K562 (cell line): ENCODE data around the gene NUDT6. TPM values are rescaled to one million over a fixed set of nuclear protein-coding genes. Genes with fewer than 3 reads are reported as not detected.

Experiments used
- BCLAF1 ChIP-seq, 2 experiments: fragments of 450-650 bp in 1 of 2; IDR thresholded peaks; 2 replicates each; pipeline ENCODE4 v1.6.1; 2011 to 2017; ENCODE audit warnings: low read depth in 2 of 2, antibody characterized with exemption in 1 of 2, borderline replicate concordance in 1 of 2, low read length in 1 of 2, mild to moderate bottlenecking in 1 of 2, mixed read lengths in 1 of 2; ENCODE audit not compliant: control insufficient read depth in 1 of 2
- CREB1 ChIP-seq, 2 experiments: sonication (generic) in 1 of 2; formaldehyde crosslinking in 1 of 2; IDR thresholded peaks; 2 replicates each; pipeline versions ENCODE4 v1.6.1 to v1.8.0; 2012 to 2022; ENCODE audit warnings: inconsistent platforms in 1 of 2, mild to moderate bottlenecking in 1 of 2, missing genetic modification reagents in 1 of 2, moderate library complexity in 1 of 2
- EP300 ChIP-seq: IDR thresholded peaks from 2 replicates; pipeline ENCODE4 v1.6.1; 2012; ENCODE audit warnings: low read length, improper control_type of control experiment
- HMGN3 ChIP-seq: IDR thresholded peaks from 2 replicates; pipeline ENCODE4 v1.6.1; 2011; ENCODE audit warnings: borderline replicate concordance, low read depth, mild to moderate bottlenecking, mixed read lengths, low read length; ENCODE audit not compliant: insufficient read length; ENCODE audit errors: extremely low read depth
- JUND ChIP-seq, 2 experiments: IDR thresholded peaks; 2 replicates in 1 of 2; 3 replicates in 1 of 2; pipeline ENCODE4 v1.6.1; 2011; ENCODE audit warnings: borderline replicate concordance in 2 of 2, low read depth in 2 of 2, low read length in 2 of 2, improper control_type of control experiment in 1 of 2, missing biosample characterization in 1 of 2, missing genetic modification characterization in 1 of 2, missing genetic modification reagents in 1 of 2
- MCM2 ChIP-seq: fragments of 450-650 bp; IDR thresholded peaks from 2 replicates; pipeline ENCODE4 v1.6.1; 2017; ENCODE audit warnings: low read depth, mild to moderate bottlenecking
- NELFE ChIP-seq: IDR thresholded peaks from 2 replicates; pipeline ENCODE4 v1.6.1; 2011; ENCODE audit warnings: mild to moderate bottlenecking; ENCODE audit not compliant: insufficient read depth, insufficient read length
- RHOXF2B ChIP-seq: fragments of 250-450 bp; sonication (Bioruptor Pico); conservative IDR thresholded peaks from 2 replicates; pipeline ENCODE4 v1.5.1; 2021
- RUNX1 ChIP-seq: sonication (generic); IDR thresholded peaks from 2 replicates; pipeline ENCODE4 v1.6.1; 2016; ENCODE audit warnings: antibody characterized with exemption, low read depth
- SNIP1 ChIP-seq: fragments of 450-650 bp; IDR thresholded peaks from 2 replicates; pipeline ENCODE4 v1.7.1; 2017; ENCODE audit warnings: low read depth, mild to moderate bottlenecking
- ZBTB33 ChIP-seq: sonication (generic); formaldehyde crosslinking; IDR thresholded peaks from 2 replicates; pipeline ENCODE4 v1.8.1; 2023; ENCODE audit warnings: mild to moderate bottlenecking, missing genetic modification reagents
- ZFP91 ChIP-seq: sonication (generic); formaldehyde crosslinking; IDR thresholded peaks from 2 replicates; pipeline ENCODE4 v1.8.0; 2022; ENCODE audit warnings: mild to moderate bottlenecking, missing genetic modification reagents
- ZKSCAN1 ChIP-seq: fragments of 150-350 bp; IDR thresholded peaks from 2 replicates; pipeline ENCODE4 v1.6.1; 2016; ENCODE audit warnings: low read depth, low read length
- ZNF217 ChIP-seq: sonication (generic); formaldehyde crosslinking; IDR thresholded peaks from 2 replicates; pipeline ENCODE4 v1.8.0; 2022; ENCODE audit warnings: mild to moderate bottlenecking, missing genetic modification reagents
- ZNF639 ChIP-seq, 2 experiments: fragments of 200-800 bp in 1 of 2; sonication (Bioruptor generic) in 1 of 2; sonication (generic) in 1 of 2; formaldehyde crosslinking in 1 of 2; IDR thresholded peaks in 1 of 2; conservative IDR thresholded peaks in 1 of 2; 2 replicates each; pipeline versions ENCODE4 v1.5.0 to v1.6.1; 2016 to 2020; ENCODE audit warnings: missing compliant biosample characterization in 1 of 2, missing genetic modification characterization in 1 of 2, missing genetic modification reagents in 1 of 2
- ZNF668 ChIP-seq: fragments of 250-450 bp; sonication (Bioruptor Pico); IDR thresholded peaks from 2 replicates; pipeline ENCODE4 v1.8.0; 2022; ENCODE audit warnings: mild to moderate bottlenecking, inconsistent platforms
- ZSCAN29 ChIP-seq: fragments of 450-650 bp; IDR thresholded peaks from 2 replicates; pipeline ENCODE4 v1.6.1; 2017
- polyA plus RNA-seq, 8 experiments: library from polyadenylated mRNA; depleted of rRNA in 4 of 8; stranded (reverse) in 5 of 8; unstranded in 3 of 8; fragments of >200 nt; fragmentation: Nextera tagmentation in 2 of 8; fragmentation: Illumina TruSeq in 1 of 8; extraction: Ambion mirVana in 2 of 8; extraction: Trizol in 1 of 8; gene quantifications; 2 replicates each; pipeline versions ENCODE4 v1.2.1 to v1.2.3, GENCODE V29; 2011 to 2014; ENCODE audit warnings: inconsistent platforms in 1 of 8, missing spikeins in 1 of 8
- total RNA-seq, 7 experiments: library from RNA; depleted of rRNA in 6 of 7; stranded (reverse); fragments of >200 nt in 6 of 7; fragmentation: Illumina TruSeq in 2 of 7; extraction: Trizol in 2 of 7; gene quantifications; 2 replicates each; pipeline versions ENCODE4 v1.2.1 to v1.2.3, GENCODE V29; 2011 to 2021; ENCODE audit warnings: low replicate concordance in 1 of 7

NUDT6 gene
- total and polyA plus RNA-seq, 9 of the 15 experiments (the other 6 are each of a cell fraction or from before 2014, with no cell fraction given), result 9.4 to 18.1 (median 13.4) TPM

GRCh38 chr4:122921971-122922876, at the start of gene NUDT6 (continued):
- no peak for TF ChIP-seq NELFE
- TF ChIP-seq ZKSCAN1, result no peak
- no peak for TF ChIP-seq BCLAF1 (IDR thresholded peaks at IDR 0.05; ENCODE audit: borderline replicate concordance in 1 of 2, control insufficient read depth in 1 of 2, low read depth in 2 of 2, low read length in 1 of 2)
- no peak for TF ChIP-seq ZBTB33 (CRISPR knock-in tag)
- TF ChIP-seq RUNX1, result no peak
- peak; percentile 14; the same call in 1 of the 2 replicates for TF ChIP-seq EP300
- TF ChIP-seq ZNF668, result no peak
- TF ChIP-seq ZNF639 (CRISPR knock-in tag; conservative IDR thresholded peaks at IDR 0.05 in 1 of 2, IDR thresholded peaks at IDR 0.05 in 1 of 2), result no peak
- TF ChIP-seq HMGN3, result peak; percentile 31
- no peak for TF ChIP-seq MCM2
- no peak for TF ChIP-seq ZNF217 (CRISPR knock-in tag)
- TF ChIP-seq SNIP1, result no peak
- peak; percentile 32; the same call in 1 of the 2 replicates for TF ChIP-seq CREB1 (IDR thresholded peaks at IDR 0.05)
- peak; percentile 42 for TF ChIP-seq CREB1 (CRISPR knock-in tag; IDR thresholded peaks at IDR 0.05)
- TF ChIP-seq JUND (IDR thresholded peaks at IDR 0.05; ENCODE audit: borderline replicate concordance, low read depth, low read length), result peak; percentile 7; the same call in 1 of the 2 replicates
- no peak for TF ChIP-seq JUND (tag; IDR thresholded peaks at IDR 0.05; ENCODE audit: borderline replicate concordance, low read depth, low read length)
- TF ChIP-seq RHOXF2B (CRISPR knock-in tag), result no peak
- 0 out of 2 replicates have a peak, but pooled peaks have one; percentile 41 for TF ChIP-seq ZFP91
- no peak for TF ChIP-seq ZSCAN29
